OCI-LY3 (cell line): Measurements from ENCODE around the gene HOXC9.

ENCODE experiments used
- H2AFZ ChIP-seq: fragments of 200-600, 300-600 bp; shearing (Covaris generic); 2 replicates; pipeline ENCODE4 v1.6.0; 2014; ENCODE audit warnings: antibody characterized with exemption, low read depth, low read length
- H3K27ac ChIP-seq: fragments of 200-600, 300-600 bp; sonication (generic); 2 replicates; pipeline ENCODE4 v1.5.1; 2014; ENCODE audit warnings: mild to moderate bottlenecking, low read length, moderate library complexity, mixed read lengths
- H3K27me3 ChIP-seq: fragments of 200-600, 300-600 bp; sonication (generic); 2 replicates; pipeline ENCODE4 v1.6.1; 2014; ENCODE audit warnings: low read depth, low read length, mixed read lengths
- H3K36me3 ChIP-seq: fragments of 200-600, 300-600 bp; sonication (generic); replicated peaks from 2 replicates; pipeline ENCODE3; 2014; ENCODE audit warnings: low read depth, low read length, mixed read lengths
- H3K4me1 ChIP-seq: fragments of 300-600, 200-600 bp; sonication (generic); 2 replicates; pipeline ENCODE4 v1.6.1; 2014; ENCODE audit warnings: low read length, mixed read lengths
- H3K4me2 ChIP-seq: fragments of 200-600, 300-600 bp; sonication (generic); 2 replicates; pipeline ENCODE4 v1.6.1; 2014; ENCODE audit warnings: low read length, mixed read lengths
- H3K4me3 ChIP-seq: fragments of 300-600, 200-600 bp; sonication (generic); 2 replicates; pipeline ENCODE4 v1.5.1; 2014; ENCODE audit warnings: antibody characterized with exemption, mild to moderate bottlenecking, low read length, moderate library complexity
- H3K79me2 ChIP-seq: fragments of 300-600, 200-600 bp; shearing (Covaris generic); 2 replicates; pipeline ENCODE4 v1.6.1; 2014; ENCODE audit warnings: mild to moderate bottlenecking, low read length, mixed read lengths
- H3K9ac ChIP-seq: fragments of 300-600, 200-600 bp; shearing (Covaris generic); 2 replicates; pipeline ENCODE4 v1.6.0; 2014; ENCODE audit warnings: mild to moderate bottlenecking, low read length, moderate library complexity
- H3K9me3 ChIP-seq: fragments of 200-600, 300-600 bp; shearing (Covaris generic); 2 replicates; pipeline ENCODE4 v1.6.1; 2014; ENCODE audit warnings: low read length, mixed read lengths; ENCODE audit not compliant: insufficient read depth
- H4K20me1 ChIP-seq: fragments of 200-600, 300-600 bp; sonication (generic); 2 replicates; pipeline ENCODE4 v1.6.1; 2016; ENCODE audit warnings: low read length, mixed read lengths; ENCODE audit not compliant: insufficient read depth
- CTCF ChIP-seq: fragments of 200-600, 300-600 bp; sonication (generic); IDR thresholded peaks from 2 replicates; pipeline ENCODE4 v1.5.1; 2014; ENCODE audit warnings: antibody characterized with exemption, low read length, low read depth
- EZH2phosphoT487 ChIP-seq: fragments of 200-600 bp; shearing (Covaris generic); IDR thresholded peaks from 2 replicates; pipeline ENCODE4 v1.6.1; 2018; ENCODE audit warnings: antibody characterized with exemption, mixed run types, low read depth

HOXC9 gene

GRCh38 chr12:53997204-53998109 lies 2.5 kb upstream of the HOXC9 start:
- H3K9me3 ChIP-seq: no peaks in the 10 kb centered on the region
- H3K4me3 ChIP-seq: no peak overlapping the region
- H3K9ac ChIP-seq: no peak overlapping the region
- no peak overlapping the region for H2AFZ ChIP-seq
- H3K27me3 ChIP-seq: no peaks in the 10 kb centered on the region; the same call in 1 of the 2 replicates
- H3K4me1 ChIP-seq: peaks cover 22% of the 10 kb centered on the region
- H3K36me3 ChIP-seq: no peaks in the 10 kb centered on the region
- no peaks in the 10 kb centered on the region for H4K20me1 ChIP-seq
- H3K27ac ChIP-seq: no peak overlapping the region
- no peaks in the 10 kb centered on the region for H3K79me2 ChIP-seq
- no peak overlapping the region for H3K4me2 ChIP-seq
- TF ChIP-seq CTCF: no peak
- TF ChIP-seq EZH2phosphoT487: no peak

- Histone ChIP-seq H3K4me3 (no peak overlapping the region), H3K4me2 (no peak overlapping the region), H4K20me1 (no peaks in the 10 kb centered on the region), H3K9ac (no peak overlapping the region), H2AFZ (no peak overlapping the region), H3K36me3 (no peaks in the 10 kb centered on the region), H3K27me3 (no peaks in the 10 kb centered on the region; the same call in 1 of the 2 replicates), H3K9me3 (no peaks in the 10 kb centered on the region), H3K79me2 (no peaks in the 10 kb centered on the region), H3K27ac (no peak overlapping the region), H3K4me1 (peaks cover 13% of the 10 kb centered on the region)
- TF ChIP-seq EZH2phosphoT487: no peak
- no peak for TF ChIP-seq CTCF
These were observed 1.7 kb upstream of the HOXC9 start for GRCh38 chr12:53998110-53998899.

GRCh38 chr12:53998900-53999236 lies 1.1 kb upstream of the HOXC9 start:
- H3K27me3 ChIP-seq: no peaks in the 10 kb centered on the region; the same call in 1 of the 2 replicates
- H3K27ac ChIP-seq: no peak overlapping the region
- H3K4me3 ChIP-seq: no peak overlapping the region
- TF ChIP-seq EZH2phosphoT487 (no peak), CTCF (no peak)
- no peak overlapping the region for H2AFZ ChIP-seq
- no peak overlapping the region for H3K9ac ChIP-seq
- H3K4me1 ChIP-seq: peaks cover 12% of the 10 kb centered on the region
- H3K36me3 ChIP-seq: no peaks in the 10 kb centered on the region
- no peaks in the 10 kb centered on the region for H3K79me2 ChIP-seq
- H3K9me3 ChIP-seq: no peaks in the 10 kb centered on the region
- H3K4me2 ChIP-seq: no peak overlapping the region
- no peaks in the 10 kb centered on the region for H4K20me1 ChIP-seq

- no peak overlapping the region for H2AFZ ChIP-seq
These were observed 324 bp upstream of the HOXC9 start for GRCh38 chr12:53999559-54000115.

More at GRCh38 chr12:53999559-54000115, 324 bp upstream of the HOXC9 start:
- Histone ChIP-seq H3K4me3 (no peak overlapping the region), H3K9me3 (no peaks in the 10 kb centered on the region), H3K79me2 (no peaks in the 10 kb centered on the region), H3K27ac (no peak overlapping the region), H4K20me1 (no peaks in the 10 kb centered on the region), H3K27me3 (no peaks in the 10 kb centered on the region; the same call in 1 of the 2 replicates), H3K9ac (no peak overlapping the region), H3K4me1 (peaks cover 19% of the 10 kb centered on the region), H3K36me3 (no peaks in the 10 kb centered on the region), H3K4me2 (no peak overlapping the region)
- TF ChIP-seq CTCF (no peak), EZH2phosphoT487 (no peak)
